ENCODE measurements around the gene GYG1. TPM values are rescaled to one million over a fixed set of nuclear protein-coding genes. Genes with fewer than 3 reads are reported as not detected.

Gene GYG1
- total and polyA plus RNA-seq, 4 donors, result 9.2 to 16.7 (median 13.4) TPM

DNA sequence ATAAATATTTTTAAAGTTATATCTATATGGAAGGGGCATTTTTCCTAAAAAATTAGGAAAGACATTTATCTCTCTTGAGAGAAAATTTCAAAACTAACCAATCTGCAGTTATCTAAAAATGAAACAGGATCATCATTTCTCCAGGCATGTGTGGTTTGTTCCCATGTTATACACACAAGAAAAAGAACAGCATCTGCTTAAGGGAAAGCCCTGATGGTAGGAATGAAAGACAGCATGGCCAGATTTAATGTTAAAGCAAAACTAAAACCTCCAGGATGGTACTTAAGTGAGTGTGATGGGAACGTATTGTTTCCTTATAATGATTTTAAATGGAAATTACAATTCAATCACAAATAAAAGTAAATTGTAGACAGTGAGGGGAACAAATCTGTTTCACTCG, 46.2 kb upstream of the GYG1 start:
- WGBS, result 92% methylated on average over 2 of the region's 2 CpGs
- H3K9ac ChIP-seq (ENCODE audit: low read depth in 1 of 2, low read length in 2 of 2), result no peak overlapping the region
- H3K9me3 ChIP-seq (ENCODE audit: control insufficient read depth in 4 of 4, low read length in 3 of 4), result no peaks in the 10 kb centered on the region
- H3K4me3 ChIP-seq (ENCODE audit: low read depth in 1 of 3, low read length in 3 of 3), result no peak overlapping the region
- H3K36me3 ChIP-seq (ENCODE audit: control insufficient read depth in 4 of 4, insufficient read depth in 3 of 4, low read depth in 1 of 4, low read length in 3 of 4), result no peaks in the 10 kb centered on the region
- H3K4me1 ChIP-seq (ENCODE audit: control insufficient read depth in 4 of 4, insufficient read depth in 4 of 4, low read length in 3 of 4), result no peaks in the 10 kb centered on the region
- H3K27me3 ChIP-seq (ENCODE audit: control insufficient read depth in 4 of 4, insufficient read depth in 4 of 4, low read length in 3 of 4), result no peaks in the 10 kb centered on the region
- TF ChIP-seq, protein P1, sequence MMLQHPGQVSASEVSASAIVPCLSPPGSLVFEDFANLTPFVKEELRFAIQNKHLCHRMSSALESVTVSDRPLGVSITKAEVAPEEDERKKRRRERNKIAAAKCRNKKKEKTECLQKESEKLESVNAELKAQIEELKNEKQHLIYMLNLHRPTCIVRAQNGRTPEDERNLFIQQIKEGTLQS (IDR thresholded peaks at IDR 0.05), result no peak
- TF ChIP-seq NR2F2 (IDR thresholded peaks at IDR 0.05) (no peak), FOXA1 (IDR thresholded peaks at IDR 0.05) (no peak), TAF1 (conservative IDR thresholded peaks at IDR 0.05) (no peak), HNF4G (IDR thresholded peaks at IDR 0.05) (no peak), HNF4A (conservative IDR thresholded peaks at IDR 0.05) (no peak), SP1 (IDR thresholded peaks at IDR 0.05) (no peak), RXRA (IDR thresholded peaks at IDR 0.05) (no peak), EGR1 (IDR thresholded peaks at IDR 0.05; ENCODE audit: low read depth in 2 of 2) (no peak), JUND (IDR thresholded peaks at IDR 0.05) (no peak), YY1 (IDR thresholded peaks at IDR 0.05) (no peak), GABPA (IDR thresholded peaks at IDR 0.05 in 1 of 2, conservative IDR thresholded peaks at IDR 0.05 in 1 of 2) (no peak), FOXA2 (IDR thresholded peaks at IDR 0.05) (no peak), RAD21 (IDR thresholded peaks at IDR 0.05) (no peak)
- TF ChIP-seq, protein P2, sequence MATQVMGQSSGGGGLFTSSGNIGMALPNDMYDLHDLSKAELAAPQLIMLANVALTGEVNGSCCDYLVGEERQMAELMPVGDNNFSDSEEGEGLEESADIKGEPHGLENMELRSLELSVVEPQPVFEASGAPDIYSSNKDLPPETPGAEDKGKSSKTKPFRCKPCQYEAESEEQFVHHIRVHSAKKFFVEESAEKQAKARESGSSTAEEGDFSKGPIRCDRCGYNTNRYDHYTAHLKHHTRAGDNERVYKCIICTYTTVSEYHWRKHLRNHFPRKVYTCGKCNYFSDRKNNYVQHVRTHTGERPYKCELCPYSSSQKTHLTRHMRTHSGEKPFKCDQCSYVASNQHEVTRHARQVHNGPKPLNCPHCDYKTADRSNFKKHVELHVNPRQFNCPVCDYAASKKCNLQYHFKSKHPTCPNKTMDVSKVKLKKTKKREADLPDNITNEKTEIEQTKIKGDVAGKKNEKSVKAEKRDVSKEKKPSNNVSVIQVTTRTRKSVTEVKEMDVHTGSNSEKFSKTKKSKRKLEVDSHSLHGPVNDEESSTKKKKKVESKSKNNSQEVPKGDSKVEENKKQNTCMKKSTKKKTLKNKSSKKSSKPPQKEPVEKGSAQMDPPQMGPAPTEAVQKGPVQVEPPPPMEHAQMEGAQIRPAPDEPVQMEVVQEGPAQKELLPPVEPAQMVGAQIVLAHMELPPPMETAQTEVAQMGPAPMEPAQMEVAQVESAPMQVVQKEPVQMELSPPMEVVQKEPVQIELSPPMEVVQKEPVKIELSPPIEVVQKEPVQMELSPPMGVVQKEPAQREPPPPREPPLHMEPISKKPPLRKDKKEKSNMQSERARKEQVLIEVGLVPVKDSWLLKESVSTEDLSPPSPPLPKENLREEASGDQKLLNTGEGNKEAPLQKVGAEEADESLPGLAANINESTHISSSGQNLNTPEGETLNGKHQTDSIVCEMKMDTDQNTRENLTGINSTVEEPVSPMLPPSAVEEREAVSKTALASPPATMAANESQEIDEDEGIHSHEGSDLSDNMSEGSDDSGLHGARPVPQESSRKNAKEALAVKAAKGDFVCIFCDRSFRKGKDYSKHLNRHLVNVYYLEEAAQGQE (IDR thresholded peaks at IDR 0.05), result no peak
- TF ChIP-seq, protein P3, sequence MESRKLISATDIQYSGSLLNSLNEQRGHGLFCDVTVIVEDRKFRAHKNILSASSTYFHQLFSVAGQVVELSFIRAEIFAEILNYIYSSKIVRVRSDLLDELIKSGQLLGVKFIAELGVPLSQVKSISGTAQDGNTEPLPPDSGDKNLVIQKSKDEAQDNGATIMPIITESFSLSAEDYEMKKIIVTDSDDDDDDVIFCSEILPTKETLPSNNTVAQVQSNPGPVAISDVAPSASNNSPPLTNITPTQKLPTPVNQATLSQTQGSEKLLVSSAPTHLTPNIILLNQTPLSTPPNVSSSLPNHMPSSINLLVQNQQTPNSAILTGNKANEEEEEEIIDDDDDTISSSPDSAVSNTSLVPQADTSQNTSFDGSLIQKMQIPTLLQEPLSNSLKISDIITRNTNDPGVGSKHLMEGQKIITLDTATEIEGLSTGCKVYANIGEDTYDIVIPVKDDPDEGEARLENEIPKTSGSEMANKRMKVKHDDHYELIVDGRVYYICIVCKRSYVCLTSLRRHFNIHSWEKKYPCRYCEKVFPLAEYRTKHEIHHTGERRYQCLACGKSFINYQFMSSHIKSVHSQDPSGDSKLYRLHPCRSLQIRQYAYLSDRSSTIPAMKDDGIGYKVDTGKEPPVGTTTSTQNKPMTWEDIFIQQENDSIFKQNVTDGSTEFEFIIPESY (IDR thresholded peaks at IDR 0.05), result no peak
- TF ChIP-seq, protein P4, sequence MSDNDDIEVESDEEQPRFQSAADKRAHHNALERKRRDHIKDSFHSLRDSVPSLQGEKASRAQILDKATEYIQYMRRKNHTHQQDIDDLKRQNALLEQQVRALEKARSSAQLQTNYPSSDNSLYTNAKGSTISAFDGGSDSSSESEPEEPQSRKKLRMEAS (IDR thresholded peaks at IDR 0.05), result no peak
- no peak for DNase-seq (ENCODE audit: low spot score)
- no peak overlapping the region for H3K27ac ChIP-seq (ENCODE audit: low read depth in 1 of 2, low read length in 2 of 2)

DNA sequence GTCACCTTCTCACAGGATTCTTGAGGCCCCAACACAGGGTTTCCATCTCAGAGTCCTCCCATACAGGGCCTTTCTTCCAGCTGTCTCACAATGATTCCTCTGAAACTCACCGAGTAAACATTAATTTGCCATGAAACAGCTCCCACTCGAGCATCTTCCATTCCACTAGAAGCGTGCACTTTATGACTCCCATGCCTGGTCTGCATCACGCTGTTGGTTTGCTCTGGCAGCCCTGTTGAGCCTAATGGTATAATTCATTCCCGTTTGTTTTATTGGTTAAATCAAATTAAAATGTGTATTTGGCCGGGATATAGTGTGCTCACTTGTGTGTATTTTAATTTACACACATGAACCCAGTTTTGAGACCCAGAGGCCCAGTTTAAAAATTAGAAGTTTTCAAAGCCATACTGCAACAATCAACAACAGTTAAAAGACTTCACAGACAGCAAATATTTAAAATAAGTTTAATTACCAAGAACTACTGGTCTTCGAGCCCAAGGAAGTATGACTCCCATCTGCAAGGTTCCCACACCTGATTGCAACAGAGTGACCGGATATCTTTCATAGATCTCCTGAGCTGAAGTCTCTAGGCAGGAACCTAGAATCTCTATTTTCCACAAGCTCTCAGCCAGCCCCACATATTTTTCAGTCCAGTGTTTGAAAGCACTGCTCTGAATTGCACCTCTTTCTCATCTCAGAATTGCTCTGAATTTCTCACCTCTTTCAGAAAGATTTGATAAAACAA, 42.3 kb upstream of the GYG1 start:
- no peak overlapping the region for H3K9ac ChIP-seq (ENCODE audit: low read depth in 1 of 2, low read length in 2 of 2)
- H3K4me1 ChIP-seq (ENCODE audit: control insufficient read depth in 4 of 4, insufficient read depth in 4 of 4, low read length in 3 of 4), result no peaks in the 10 kb centered on the region
- H3K27me3 ChIP-seq (ENCODE audit: control insufficient read depth in 4 of 4, insufficient read depth in 4 of 4, low read length in 3 of 4), result no peaks in the 10 kb centered on the region
- H3K4me3 ChIP-seq (ENCODE audit: low read depth in 1 of 3, low read length in 3 of 3), result no peak overlapping the region
- no peak for TF ChIP-seq GABPA (IDR thresholded peaks at IDR 0.05 in 1 of 2, conservative IDR thresholded peaks at IDR 0.05 in 1 of 2)
- TF ChIP-seq RXRA (IDR thresholded peaks at IDR 0.05), result no peak
- no peak for TF ChIP-seq TAF1 (conservative IDR thresholded peaks at IDR 0.05)
- DNase-seq (ENCODE audit: low spot score), result no peak
- no peak overlapping the region for H3K27ac ChIP-seq (ENCODE audit: low read depth in 1 of 2, low read length in 2 of 2)
- H3K9me3 ChIP-seq (ENCODE audit: control insufficient read depth in 4 of 4, low read length in 3 of 4), result no peaks in the 10 kb centered on the region
- no peaks in the 10 kb centered on the region for H3K36me3 ChIP-seq (ENCODE audit: control insufficient read depth in 4 of 4, insufficient read depth in 3 of 4, low read depth in 1 of 4, low read length in 3 of 4)
- 86% methylated on average over 8 of the region's 8 CpGs for WGBS

Measured in liver (tissue), 9 donors.